ENCODE measurements around the gene PTGIR.
A peak's percentile ranks its signal among the peaks of the same experiment; 100 is the strongest.
"Not testable (repeated sequence)": the region's sequence is repeated elsewhere in the genome, so short reads cannot be mapped to it uniquely, and the experiment has no call there.

The PTGIR gene

DNA sequence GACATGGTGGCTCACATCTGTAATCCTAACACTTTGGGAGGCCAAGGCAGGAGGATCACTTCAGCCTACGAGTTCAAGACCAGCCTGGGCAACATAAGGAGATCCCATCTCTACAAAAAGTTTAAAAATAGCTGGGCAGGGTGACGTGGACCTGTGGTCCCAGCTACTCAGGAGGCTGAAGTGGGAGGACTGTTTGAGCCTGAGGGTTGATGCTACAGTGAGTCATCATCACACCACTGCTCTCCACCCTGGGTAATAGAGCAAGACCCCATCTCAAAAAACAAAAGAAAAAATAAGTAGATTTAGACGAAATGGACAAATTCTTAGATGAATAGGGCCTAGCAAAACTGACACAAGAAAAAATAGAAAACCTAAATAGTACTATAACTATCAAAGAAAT, 21.5 kb upstream of the PTGIR start:
- intact Hi-C loops (cut with DNase I) = no loop called here
- DNase-seq = no peak

- intact Hi-C loops (cut with DNase I) = no loop called here
- DNase-seq = no peak
These were observed 19.8 kb upstream of the PTGIR start for GRCh38 chr19:46644720-46645119.

DNA sequence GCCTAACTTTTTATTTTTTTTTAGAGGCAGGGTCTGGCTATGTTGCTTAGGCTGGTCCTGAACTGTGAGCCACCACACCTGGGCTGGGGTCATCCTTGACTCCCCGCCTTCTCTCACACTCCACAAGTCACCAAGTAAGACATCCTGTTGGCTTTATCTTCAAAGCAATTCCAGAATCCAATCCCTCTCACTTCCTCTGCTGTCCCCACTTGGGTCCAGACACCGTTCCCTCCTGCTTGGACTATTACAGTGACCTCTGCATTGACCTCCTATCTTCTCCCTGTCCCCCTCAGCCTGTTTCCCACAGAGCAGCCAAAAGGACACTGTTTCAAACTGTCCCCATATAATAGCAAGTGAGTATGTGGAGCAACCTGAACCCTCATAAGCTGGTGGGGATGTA, 15.8 kb upstream of the PTGIR start:
- intact Hi-C loops (cut with DNase I) = no loop called here
- no peak for DNase-seq

GRCh38 chr19:46639358-46640182, 14.7 kb upstream of the PTGIR start:
- intact Hi-C loops (cut with DNase I) = no loop called here
- DNase-seq = peak in 18 of 42 donors; percentile 16 to 64 (median 32)

- intact Hi-C loops (cut with DNase I) = no loop called here
- DNase-seq = peak in 36 of 42 donors; percentile 29 to 86 (median 56)
These were observed 12.3 kb upstream of the PTGIR start for GRCh38 chr19:46637224-46637623.

DNA sequence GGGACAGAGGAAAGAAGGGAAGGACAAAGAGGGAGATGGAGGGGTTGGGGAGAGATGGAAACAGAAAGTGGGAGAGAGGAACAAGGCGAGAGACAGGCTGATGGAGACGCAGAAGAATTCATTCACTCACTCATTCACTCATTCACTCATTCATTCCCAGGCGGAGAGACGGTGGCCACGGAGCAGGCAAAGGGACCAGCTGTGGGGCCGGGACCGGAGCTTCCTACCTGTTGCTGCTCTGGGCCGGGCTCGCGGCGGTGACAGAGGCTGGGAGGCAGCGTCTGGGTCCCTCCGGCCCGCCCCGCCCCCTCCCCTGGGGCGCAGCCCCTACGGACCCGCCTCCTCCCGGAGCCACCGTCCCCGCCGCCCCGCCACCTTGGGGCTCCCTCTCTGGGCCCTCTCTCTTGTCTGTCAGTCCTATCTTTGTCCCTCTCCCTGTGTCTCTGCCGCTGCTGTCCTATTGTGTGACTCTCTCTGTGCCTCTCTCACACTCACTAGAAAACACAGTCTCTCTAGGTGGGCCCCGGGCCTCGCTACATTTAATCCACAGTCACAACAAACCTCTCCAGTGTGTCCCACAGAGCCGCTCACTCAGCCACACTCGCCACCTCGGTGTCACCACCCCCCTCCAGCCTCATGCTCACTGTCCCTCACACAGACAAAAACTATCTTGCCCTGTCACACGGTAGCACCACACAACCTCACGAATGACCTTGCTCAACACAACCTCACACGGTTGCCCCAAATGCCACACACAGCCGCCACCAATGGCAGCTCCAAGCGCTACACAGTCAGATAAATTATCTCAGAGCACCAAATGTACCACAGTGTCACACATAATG, 11.3 kb upstream of the PTGIR start, which contains the start of gene GNG8:
Gene GNG8, minus strand, starts transcription at position 283 of the 842 bp plus-strand sequence. CDS start 1,520 bp downstream, outside the sequence.
- DNase-seq = peak in 11 of 42 donors; percentile 14 to 54 (median 24)
- intact Hi-C loops (cut with DNase I) = no loop called here

- no peak for DNase-seq
- intact Hi-C loops (cut with DNase I) = no loop called here
These were observed 9.8 kb upstream of the PTGIR start for GRCh38 chr19:46634656-46635218.

DNA sequence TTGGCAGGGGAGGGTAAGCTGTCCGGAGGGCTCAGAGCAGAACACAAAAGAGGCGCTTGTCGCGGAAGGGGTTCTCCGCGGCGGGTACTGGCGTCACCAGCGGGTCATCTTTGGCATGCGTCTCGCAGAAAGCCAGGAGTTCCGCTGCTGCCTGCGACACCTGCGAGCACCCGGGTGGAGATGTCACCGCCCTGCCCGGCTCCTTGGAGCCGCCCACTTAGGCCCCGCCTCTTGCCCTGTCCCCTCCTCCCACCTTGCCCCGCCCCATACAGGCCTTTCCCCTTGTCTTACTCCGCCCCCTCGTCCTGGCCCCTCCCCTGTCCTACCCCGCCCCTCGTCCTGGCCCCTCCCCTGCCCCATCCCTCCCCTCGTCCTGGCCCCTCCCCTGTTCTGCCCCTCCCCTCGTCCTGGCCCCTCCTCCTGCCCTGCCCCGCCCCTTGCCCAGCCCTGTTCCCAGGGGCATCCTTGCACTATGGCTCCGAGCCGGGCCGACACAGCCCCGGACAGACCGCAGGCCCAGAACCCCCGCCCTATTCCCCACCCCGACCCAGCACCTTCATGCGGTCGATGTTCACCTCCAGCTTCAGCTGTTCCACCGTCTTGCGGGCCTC, 9.3 kb upstream of the PTGIR start:
- DNase-seq = peak; percentile 62 to 95 (median 84)
- intact Hi-C loops (cut with DNase I) = no loop called here

- DNase-seq = no peak
- intact Hi-C loops (cut with DNase I) = no loop called here
These were observed 8.2 kb upstream of the PTGIR start for GRCh38 chr19:46633130-46633529.

- DNase-seq = no peak
- intact Hi-C loops (cut with DNase I) = no loop called here
These were observed 6.6 kb upstream of the PTGIR start for GRCh38 chr19:46631481-46631880.

DNA sequence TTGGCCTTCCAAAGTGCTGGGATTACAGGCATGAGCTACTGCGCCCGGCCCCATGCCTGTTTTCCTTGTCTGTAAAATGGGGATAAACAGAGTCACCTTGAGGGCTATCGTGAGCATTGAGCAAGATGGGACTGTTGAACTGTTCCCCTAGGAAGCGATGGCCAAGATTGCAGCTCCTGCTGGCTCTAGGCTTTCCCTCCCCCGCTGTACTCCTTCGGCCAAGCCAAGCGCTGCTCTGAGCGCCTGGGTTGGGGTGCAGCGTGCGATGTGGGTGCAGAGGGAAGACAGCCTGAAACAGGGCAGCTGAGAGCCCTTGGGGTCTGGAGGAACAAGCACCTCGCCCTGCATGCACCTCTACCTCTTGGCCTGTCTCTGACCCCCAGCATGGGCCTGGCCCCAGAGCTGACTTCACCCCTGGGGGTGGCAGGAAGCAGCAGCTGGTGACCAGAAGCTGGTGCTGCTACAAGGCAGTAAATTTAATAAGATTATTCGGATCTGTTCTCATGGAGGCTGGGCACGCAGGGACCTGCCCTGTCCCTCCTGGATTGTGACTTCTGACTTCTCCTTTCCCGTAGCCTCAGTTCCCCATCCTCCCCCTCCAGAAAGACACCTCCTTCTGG, 5.8 kb upstream of the PTGIR start:
- intact Hi-C loops (cut with DNase I) = no loop called here
- no peak for DNase-seq

DNA sequence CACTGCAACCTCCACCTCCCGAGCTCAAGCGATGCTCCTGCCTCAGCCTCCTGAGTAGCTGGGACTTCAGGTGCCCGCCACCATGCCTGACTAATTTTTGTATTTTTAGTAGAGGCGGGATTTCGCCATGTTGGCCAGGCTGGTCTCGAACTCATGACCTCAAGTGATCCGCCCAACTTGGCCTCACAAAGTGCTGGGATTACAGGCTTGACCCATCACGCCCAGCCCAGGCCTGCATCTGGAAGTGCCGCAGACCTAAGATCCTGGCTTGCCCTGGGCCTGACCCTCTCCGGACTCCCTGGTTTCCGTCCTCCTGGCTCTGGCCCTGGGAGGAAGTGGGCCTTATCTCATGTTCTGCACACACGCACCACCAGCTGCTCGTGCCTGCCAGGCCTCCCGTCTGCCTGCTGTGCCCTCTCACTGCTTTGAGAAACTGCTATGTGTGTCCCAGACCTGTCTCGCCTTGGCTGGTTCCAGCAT, 4.7 kb upstream of the PTGIR start:
- intact Hi-C loops (cut with DNase I) = no loop called here
- no peak for DNase-seq

DNA sequence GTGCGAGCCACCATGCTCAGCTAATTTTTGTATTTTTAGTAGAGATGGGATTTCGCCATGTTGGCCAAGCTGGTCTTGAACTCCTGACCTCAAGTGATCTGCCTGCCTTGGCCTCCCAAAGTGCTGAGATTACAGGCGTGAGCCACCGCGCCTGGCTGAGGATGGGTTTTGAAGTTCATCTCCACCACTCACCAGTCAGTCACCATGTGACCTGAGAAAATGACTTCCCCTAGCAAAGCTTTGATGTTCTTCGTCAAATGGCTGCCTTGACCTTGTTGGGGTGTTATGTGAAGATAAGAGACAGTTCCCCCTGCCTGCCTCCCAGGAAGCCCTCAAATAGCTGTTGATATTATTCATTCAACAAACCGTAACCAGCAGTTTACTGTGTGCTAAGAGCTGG, 4.1 kb upstream of the PTGIR start:
- intact Hi-C loops (cut with DNase I); DNase-seq: not testable (repeated sequence)

DNA sequence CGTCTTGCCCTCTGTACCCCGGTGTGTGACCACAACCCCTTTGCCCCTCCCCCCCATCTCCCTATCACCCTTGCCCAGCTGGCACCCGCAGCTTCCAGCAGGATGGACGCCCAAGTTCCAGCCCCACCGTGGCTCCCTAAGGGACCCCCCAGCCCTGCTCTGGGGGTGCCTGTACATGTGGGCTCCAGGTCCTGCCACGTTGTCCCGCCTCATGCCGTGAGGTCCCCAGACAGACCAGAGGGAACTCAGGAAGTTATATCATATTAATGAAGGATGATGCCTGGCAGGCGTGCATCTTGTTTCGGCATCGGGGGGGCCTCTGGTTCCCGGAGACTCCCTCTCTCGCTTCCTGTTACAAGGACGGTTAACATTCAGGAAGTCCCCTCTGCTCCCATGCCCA, 1.6 kb upstream of the PTGIR start:
- intact Hi-C loops (cut with DNase I) = no loop called here
- no peak for DNase-seq

DNA sequence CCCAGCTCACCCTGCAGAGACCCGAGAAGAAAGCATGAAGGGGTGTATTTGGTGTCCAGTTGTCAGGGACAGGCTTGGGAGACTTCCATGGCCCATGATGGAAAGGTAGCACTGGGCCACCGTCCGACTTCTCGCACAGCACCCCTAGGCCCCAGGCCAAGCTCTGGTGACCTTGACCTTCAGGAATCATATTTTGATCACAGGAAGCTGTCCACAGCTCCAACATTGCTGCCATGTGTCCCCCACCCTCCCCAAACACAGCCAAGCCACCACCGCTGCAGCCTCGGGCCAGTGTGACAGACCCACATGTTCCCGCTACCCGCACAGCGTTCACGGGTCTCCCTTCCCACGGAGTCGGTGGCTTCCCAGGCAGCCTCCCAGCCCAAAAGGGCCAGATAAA, 842 bp upstream of the PTGIR start:
- intact Hi-C loops (cut with DNase I) = no loop called here
- DNase-seq = no peak

- DNase-seq = no peak
- intact Hi-C loops (cut with DNase I) = no loop called here
These were observed 880 bp downstream of the PTGIR start for GRCh38 chr19:46623915-46624502.

DNA sequence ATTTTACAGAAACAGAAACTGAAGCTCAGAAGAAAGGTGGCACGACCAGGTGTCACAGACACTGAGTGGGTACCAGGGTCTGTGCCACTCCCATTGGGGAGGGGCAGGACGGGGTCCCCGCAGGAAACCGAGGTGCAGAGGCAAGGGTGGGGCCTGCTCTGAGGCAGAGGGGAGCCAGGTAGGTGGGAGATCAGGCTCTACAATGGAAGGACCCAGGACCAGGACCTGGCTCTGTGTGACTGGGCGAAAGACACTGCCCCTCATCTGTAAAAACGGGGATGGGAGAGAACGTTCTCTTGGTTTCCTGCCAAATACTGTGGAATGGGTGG, 2.8 kb downstream of the PTGIR start:
- no peak for DNase-seq
- intact Hi-C loops (cut with DNase I) = no loop called here

GRCh38 chr19:46621191-46622117, 3.4 kb downstream of the PTGIR start:
- no peak for DNase-seq
- intact Hi-C loops (cut with DNase I) = no loop called here
